NCI-H1417 treated with DMSO at 0.1 percent for 48 hours (cell line): Measurements from ENCODE around the gene ANTKMT.
"Not testable (repeated sequence)": the region's sequence is repeated elsewhere in the genome, so short reads cannot be mapped to it uniquely, and the experiment has no call there.

ENCODE experiments used
- DNase-seq: peaks from one replicate; lab custom pipeline; 2025; lab: John Stamatoyannopoulos, UW

The ANTKMT gene

DNA sequence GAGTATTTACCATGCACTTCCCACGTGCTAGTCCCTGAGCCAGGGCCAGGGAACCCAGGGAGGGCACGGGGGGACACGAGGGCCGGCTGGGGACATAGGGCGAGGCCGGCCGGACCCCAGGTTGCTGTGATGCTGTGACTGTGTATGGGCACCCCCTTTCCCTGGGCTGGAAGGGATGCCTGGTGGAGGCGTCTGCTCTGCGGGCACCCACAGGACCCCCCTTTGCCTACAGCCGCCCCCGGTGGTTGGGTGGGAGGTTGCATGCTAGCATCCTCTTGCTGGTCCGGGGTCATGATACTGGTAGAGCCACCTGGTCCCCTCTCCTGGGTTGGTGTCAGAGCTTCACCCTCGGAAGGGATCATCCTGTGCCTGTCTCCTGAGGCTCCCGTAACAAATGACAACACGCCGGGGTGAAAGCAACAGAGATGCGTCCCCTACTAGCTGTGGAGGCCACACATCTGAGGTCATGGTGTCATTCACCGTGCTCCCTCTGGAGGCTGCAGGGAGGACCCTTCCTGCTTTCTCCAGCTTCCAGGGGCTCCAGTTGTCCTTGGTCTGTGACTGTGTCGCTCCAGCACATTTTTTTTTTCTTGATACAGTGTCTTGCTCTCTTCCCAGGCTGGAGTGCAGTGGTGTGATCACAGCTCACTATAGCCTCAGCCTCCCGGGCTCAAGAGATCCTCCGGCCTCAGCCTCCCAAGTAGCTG, 23.0 kb downstream of the ANTKMT start:
- DNase-seq = no peak

- DNase-seq = no peak
Observed at GRCh38 chr16:745739-746138, 24.8 kb downstream of the ANTKMT start.

DNA sequence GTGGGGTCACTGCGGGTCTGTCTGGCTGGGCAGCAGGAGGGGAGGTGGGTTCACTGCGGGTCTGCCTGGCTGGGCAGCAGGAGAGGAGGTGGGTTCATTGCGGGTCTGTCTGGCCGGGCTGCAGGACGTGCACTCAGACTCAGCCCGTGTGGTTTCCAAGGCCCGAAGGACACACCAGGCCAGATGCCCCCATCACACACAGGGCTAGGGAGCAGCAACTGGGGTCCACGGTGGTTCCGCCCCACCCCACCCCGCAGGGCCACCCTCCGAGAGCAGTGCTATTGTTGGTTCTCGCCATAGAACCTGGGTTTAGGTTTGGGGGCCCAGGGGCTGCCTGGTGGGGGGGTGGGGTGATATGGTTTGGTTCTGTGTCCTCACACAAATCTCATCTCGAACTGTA, 25.7 kb downstream of the ANTKMT start:
- no peak for DNase-seq

GRCh38 chr16:747978-748746, 27.2 kb downstream of the ANTKMT start:
- no peak for DNase-seq

DNA sequence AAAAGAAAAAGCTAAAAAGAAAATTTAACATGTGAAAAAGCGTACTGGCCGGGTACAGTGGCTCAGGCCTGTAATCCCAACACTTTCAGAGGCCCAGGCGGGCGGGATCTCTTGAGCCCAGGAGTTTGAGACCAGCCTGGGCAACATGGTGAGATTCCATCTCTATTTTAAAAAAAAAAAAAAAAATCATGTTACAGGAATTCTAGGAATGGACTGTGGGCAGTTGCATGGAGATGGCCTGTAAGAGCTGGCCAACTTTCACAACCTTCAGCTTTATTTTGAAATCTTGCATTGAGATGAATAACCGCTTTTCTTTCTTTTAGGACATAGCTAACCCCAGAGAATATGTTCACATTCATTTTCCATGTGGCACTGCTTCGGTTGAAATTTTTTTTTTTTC, 28.1 kb downstream of the ANTKMT start:
- no peak for DNase-seq

- no peak for DNase-seq
Observed at GRCh38 chr16:750485-750884, 29.5 kb downstream of the ANTKMT start.

DNA sequence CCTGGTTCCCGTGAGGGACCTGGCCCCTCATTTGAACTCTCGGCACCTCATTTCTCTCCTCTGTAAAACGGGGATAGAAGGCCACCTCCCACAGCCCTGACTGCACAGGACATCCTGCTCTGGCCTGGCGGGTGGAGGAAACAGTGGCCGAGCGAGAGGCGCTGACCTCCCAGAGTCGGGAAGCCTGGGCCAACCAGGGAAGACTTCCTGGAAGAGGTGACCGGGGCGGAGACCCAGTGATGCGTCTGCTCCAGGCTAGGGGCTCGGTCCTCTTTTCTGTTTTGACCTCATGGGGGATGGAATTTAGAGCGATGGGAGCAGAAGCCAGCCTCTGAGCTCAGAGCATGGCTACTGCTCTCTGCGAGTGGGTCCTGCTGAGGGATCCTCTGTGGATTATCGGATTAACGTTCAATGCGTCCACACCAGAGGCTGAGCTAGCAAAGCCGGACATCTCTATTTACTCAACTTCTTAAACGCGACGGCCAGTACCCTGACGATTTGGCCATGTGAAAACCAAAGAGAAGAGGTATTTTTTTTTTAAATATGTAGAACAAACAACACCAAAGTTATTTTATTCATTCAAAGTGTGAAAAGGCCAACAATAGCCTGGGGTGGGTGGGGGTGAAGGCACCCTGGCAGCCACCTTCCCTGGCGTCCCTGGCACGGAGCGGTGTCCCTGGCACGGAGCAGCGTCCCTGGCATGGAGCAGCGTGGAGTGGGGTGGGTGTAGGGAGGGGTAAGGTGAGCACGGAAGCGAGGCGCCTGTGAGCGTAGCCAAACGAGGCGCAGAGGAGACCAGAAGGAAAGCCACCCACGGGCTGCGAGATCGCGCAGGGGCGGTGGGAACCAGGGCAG, 30.4 kb downstream of the ANTKMT start:
- DNase-seq = no peak

- DNase-seq = no peak
Observed at GRCh38 chr16:752007-752312, 31.0 kb downstream of the ANTKMT start.

DNA sequence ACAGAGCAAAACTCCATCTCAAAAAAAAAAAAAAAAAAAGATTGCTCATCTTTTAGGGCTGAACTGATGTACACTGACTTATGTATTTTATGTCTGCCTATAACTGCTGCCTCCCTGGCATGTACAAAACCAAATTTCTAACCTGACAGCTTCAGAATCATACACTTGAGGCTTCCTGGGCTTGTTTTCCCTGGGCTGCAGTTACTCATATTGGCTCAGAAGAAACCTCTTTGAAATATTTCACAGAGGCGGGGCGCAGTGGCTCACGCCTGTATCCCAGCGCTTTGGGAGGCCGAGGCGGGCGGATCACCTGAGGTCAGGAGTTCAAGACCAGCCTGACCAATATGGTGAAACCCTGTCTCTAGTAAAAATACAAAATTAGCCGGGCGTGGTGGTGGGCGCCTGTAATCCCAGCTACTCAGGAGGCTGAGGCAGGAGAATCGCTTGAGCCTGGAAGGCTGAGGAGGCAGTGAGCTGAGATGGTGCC, 33.2 kb downstream of the ANTKMT start:
- DNase-seq = not testable (repeated sequence)

DNA sequence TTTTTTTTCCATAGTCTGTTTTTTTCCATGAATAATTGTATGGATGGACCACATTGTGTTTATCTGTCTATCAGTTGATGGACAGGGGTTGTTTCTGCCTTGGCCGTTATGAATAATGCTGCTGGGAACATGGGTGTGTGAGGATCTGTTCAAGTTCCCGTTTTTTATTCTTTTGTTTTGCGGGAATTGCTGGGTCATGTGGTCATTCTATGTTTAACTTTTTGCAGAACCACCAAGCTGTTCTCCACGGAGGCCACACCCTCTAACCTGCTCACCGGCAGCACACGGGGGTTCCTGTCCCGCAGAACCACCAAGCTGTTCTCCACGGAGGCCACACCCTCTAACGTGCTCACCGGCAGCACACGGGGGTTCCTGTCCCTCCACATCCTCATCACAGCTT, 33.7 kb downstream of the ANTKMT start:
- DNase-seq = no peak

GRCh38 chr16:756428-756827, 35.5 kb downstream of the ANTKMT start:
- DNase-seq = no peak

GRCh38 chr16:759110-759910, 38.4 kb downstream of the ANTKMT start:
- no peak for DNase-seq

DNA sequence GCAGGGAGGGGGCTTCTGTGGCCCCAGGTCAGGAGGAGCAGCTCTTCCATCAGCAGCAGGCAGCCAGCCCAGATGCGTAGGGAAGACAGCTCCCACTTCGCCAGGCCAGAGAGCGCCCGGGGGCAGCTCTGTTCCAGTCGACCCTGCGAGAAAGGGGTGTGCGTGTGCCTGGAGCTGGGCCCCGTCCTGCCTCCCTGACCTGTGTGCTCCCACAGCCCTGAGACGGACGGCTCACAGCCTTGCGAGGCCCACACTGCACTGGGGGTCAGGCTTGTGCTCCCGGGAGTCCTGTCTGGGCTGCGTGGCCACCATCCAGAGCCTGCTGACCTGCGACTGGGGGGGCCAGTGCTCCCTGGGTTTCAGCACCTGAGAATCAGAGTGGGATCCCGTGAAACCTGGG, 39.1 kb downstream of the ANTKMT start:
- no peak for DNase-seq

DNA sequence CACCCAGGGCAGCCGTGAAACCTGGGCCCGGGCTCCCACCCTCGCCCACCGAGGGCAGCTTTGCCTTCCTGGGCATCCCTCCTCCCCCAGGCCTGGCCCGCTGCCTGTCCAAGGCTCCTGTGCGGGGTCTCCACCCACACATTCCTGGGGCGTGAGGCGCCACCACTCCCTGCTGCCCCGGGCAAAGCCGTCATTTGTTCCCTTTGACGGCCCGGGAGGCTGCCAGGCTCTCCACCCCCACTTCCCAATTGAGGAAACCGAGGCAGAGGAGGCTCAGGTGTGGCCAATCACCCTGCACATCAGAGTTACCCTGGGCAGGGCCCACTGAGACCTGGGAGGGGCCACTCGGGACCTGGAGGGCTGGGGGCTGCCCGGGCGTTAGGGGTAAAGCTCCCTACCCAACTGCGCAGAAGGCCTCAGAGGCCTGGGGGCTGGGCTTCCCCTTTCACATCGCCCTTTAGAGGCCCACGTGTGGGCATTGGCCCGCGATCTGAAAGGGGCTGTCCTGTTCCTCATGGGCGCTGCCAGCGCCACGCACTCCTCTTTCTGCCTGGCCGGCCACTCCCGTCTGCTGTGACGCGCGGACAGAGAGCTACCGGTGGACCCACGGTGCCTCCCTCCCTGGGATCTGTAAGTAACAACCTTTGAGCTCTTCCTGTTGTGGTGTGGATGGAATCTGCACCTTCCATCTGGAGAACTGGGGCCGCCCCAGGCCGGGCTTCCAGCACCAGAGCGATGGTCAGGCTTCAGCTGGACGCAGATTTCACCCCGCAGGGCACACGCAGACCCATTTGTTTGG, 39.8 kb downstream of the ANTKMT start, which contains the start of gene MSLN:
TSS of gene MSLN (plus strand) at position 190 of the 799 bp plus-strand sequence. CDS start 1,947 bp downstream, outside the sequence.
- DNase-seq = no peak

DNA sequence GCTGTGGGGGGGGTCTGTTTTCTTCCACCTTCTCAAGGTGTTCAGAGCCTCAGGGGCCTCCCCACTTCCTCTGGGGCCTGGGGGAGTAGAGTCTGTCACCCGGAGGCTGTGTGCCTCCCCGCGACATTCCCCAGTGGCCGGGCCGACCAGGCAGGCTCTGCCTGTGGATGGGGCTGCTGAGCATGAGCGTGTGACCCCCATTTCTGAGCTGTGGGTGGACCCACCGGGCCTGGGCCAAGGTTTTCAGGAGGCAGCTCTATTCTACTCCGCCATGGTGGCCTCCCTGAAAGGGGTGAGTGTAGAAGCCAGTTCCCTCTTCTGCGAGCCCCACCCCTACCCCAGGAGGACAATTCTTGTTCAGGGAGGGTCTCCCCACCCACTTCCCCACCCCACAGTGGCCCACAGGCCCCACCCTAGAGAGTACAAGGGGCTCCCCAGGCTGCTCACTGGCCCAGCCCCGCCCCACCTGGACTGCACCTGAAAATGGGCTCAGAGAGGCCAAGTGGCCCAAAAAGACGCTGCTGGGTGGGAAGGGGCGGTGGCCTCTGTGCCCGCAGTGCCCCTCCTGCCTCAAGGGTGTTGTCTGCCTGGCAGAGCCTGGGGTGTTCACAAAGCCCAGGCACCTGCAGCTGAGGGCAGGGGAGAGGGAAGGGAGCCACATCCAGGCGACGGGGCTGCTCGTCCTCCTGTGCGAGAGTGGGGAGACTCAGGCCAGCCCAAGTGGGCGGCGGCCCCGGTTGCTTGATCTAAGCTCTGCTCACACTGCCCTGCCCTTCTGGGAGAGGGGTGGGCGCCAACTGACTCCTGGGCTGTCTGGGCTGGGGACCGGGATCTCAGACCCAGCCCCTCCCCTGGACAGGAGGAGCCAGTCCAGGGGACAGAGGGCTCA, 40.9 kb downstream of the ANTKMT start:
- no peak for DNase-seq

GRCh38 chr16:762595-763268, 41.8 kb downstream of the ANTKMT start:
- DNase-seq = no peak

DNA sequence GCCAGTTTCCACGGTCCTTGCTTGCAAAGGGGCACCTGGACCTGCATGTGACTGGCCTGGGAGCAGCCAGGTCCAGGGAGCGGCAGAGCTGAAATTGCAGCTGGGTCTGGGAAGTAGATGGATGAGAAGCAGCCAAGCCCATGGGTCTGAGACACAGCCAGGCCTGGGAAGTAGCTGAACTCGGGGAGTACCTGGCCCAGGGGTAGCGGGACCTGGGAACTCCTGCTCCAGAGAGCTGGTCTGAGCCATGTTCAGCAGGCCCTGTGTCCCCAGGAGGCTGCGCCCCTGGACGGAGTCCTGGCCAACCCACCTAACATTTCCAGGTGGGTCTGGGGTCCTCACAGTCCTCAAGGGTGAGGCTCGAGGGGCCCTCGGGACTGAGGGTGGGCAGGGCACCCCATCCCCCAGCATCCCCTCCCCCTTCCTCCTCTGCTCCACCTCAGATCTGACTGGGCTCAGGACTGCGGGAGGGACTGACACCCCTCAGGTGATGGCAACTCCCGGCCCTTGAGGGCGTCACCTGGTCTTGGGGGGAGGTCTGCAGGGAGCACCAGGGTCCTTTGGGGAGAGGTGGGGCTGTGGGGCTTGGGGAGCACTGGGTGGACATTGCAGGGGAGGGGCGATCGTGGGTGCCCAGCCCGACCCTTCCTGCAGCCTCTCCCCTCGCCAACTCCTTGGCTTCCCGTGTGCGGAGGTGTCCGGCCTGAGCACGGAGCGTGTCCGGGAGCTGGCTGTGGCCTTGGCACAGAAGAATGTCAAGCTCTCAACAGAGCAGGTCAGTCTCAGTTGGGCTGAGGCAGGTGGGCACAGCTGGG, 42.6 kb downstream of the ANTKMT start:
- no peak for DNase-seq

DNA sequence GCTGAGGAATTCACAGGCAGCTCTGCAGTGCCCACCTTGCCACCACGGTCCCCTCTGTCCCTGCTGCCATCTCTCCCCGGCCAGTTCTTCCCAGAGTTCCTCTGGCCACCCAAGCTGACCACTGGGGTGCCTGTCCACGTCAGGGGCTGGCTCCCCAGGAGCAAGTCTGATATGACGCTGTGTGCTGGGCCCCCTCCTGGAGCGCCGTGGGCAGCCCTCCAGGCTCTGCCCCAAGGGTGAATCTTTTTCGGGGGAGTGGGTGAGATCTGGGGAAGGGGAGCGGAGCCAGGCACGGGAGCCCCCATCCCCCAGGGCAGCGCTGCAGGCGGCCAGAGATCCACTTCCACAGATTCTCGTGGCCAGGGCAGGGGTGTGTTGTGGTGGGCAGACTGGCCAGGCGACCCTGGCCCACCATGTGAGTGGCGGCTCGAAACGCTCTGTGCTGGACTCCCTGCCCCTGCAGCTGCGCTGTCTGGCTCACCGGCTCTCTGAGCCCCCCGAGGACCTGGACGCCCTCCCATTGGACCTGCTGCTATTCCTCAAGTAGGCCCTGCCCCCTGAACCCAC, 43.3 kb downstream of the ANTKMT start:
- no peak for DNase-seq
